K562 (cell line): ENCODE data around the gene EIF3M. TPM values are rescaled to one million over a fixed set of nuclear protein-coding genes. Genes with fewer than 3 reads are reported as not detected.

Experiments
- HCFC1 ChIP-seq: IDR thresholded peaks from 2 replicates; pipeline ENCODE4 v1.6.1; 2012; ENCODE audit warnings: low read depth, low read length, improper control_type of control experiment
- KLF16 ChIP-seq: IDR thresholded peaks from 2 replicates; pipeline ENCODE4 v1.6.1; 2016; ENCODE audit warnings: antibody characterized with exemption
- MAZ ChIP-seq, 2 experiments: fragments of 450-650 bp in 1 of 2; sonication (generic) in 1 of 2; formaldehyde crosslinking; IDR thresholded peaks in 1 of 2; conservative IDR thresholded peaks in 1 of 2; 2 replicates each; pipeline versions ENCODE4 v1.4.0 to v1.5.0; 2020; ENCODE audit warnings: mild to moderate bottlenecking in 1 of 2, missing genetic modification reagents in 1 of 2
- RFX5 ChIP-seq: IDR thresholded peaks from 2 replicates; pipeline ENCODE4 v1.6.1; 2011; ENCODE audit warnings: low read depth, mild to moderate bottlenecking, improper control_type of control experiment, low read length
- SRSF3 ChIP-seq: fragments of 200-400 bp; formaldehyde crosslinking; IDR thresholded peaks from 2 replicates; pipeline ENCODE4 v1.6.1; 2016; ENCODE audit warnings: mild to moderate bottlenecking, low read length, moderate library complexity; ENCODE audit not compliant: insufficient read depth
- STAT5B ChIP-seq: fragments of 250-450 bp; sonication (Bioruptor Pico); IDR thresholded peaks from 2 replicates; pipeline ENCODE4 v1.8.0; 2021; ENCODE audit warnings: mild to moderate bottlenecking, inconsistent platforms
- TBP ChIP-seq: optimal IDR thresholded peaks from 2 replicates; pipeline ENCODE3; 2011; ENCODE audit warnings: low read depth, low read length, improper control_type of control experiment
- TRIM28 ChIP-seq: fragments of 450-650 bp; IDR thresholded peaks from 2 replicates; pipeline ENCODE4 v1.6.1; 2017
- U2AF2 ChIP-seq: fragments of 200-400 bp; formaldehyde crosslinking; optimal IDR thresholded peaks from 2 replicates; pipeline ENCODE3; 2017; ENCODE audit warnings: low read depth, mild to moderate bottlenecking, low read length
- ZNF445 ChIP-seq: fragments of 250-450 bp; sonication (Bioruptor Pico); IDR thresholded peaks from 2 replicates; pipeline ENCODE4 v1.4.0; 2020; ENCODE audit warnings: low read depth, mild to moderate bottlenecking, moderate library complexity
- polyA plus RNA-seq, 8 experiments: library from polyadenylated mRNA; depleted of rRNA in 4 of 8; stranded (reverse) in 5 of 8; unstranded in 3 of 8; fragments of >200 nt; fragmentation: Nextera tagmentation in 2 of 8; fragmentation: Illumina TruSeq in 1 of 8; extraction: Ambion mirVana in 2 of 8; extraction: Trizol in 1 of 8; gene quantifications; 2 replicates each; pipeline versions ENCODE4 v1.2.1 to v1.2.3, GENCODE V29; 2011 to 2014; ENCODE audit warnings: inconsistent platforms in 1 of 8, missing spikeins in 1 of 8
- total RNA-seq, 7 experiments: library from RNA; depleted of rRNA in 6 of 7; stranded (reverse); fragments of >200 nt in 6 of 7; fragmentation: Illumina TruSeq in 2 of 7; extraction: Trizol in 2 of 7; gene quantifications; 2 replicates each; pipeline versions ENCODE4 v1.2.1 to v1.2.3, GENCODE V29; 2011 to 2021; ENCODE audit warnings: low replicate concordance in 1 of 7
- TF ChIP-seq, protein P1 (sequence below): fragments of 250-450 bp; sonication (Bioruptor Pico); IDR thresholded peaks from 2 replicates; pipeline ENCODE4 v1.9.0; 2021; ENCODE audit warnings: mild to moderate bottlenecking, inconsistent platforms
- TF ChIP-seq, protein P2 (sequence below): fragments of 450-650 bp; formaldehyde crosslinking; IDR thresholded peaks from 2 replicates; pipeline ENCODE4 v1.4.0; 2020; ENCODE audit warnings: mild to moderate bottlenecking
- TF ChIP-seq, protein P3 (sequence below): fragments of 200-600 bp; sonication (generic); IDR thresholded peaks from one replicate; pipeline ENCODE4 v1.6.1; 2012; ENCODE audit warnings: mild to moderate bottlenecking, low read depth, low read length, inconsistent platforms

Gene EIF3M
- total and polyA plus RNA-seq, 9 of the 15 experiments (the other 6 are each of a cell fraction or from before 2014, with no cell fraction given): 602 to 2,015 (median 1,058) TPM

DNA sequence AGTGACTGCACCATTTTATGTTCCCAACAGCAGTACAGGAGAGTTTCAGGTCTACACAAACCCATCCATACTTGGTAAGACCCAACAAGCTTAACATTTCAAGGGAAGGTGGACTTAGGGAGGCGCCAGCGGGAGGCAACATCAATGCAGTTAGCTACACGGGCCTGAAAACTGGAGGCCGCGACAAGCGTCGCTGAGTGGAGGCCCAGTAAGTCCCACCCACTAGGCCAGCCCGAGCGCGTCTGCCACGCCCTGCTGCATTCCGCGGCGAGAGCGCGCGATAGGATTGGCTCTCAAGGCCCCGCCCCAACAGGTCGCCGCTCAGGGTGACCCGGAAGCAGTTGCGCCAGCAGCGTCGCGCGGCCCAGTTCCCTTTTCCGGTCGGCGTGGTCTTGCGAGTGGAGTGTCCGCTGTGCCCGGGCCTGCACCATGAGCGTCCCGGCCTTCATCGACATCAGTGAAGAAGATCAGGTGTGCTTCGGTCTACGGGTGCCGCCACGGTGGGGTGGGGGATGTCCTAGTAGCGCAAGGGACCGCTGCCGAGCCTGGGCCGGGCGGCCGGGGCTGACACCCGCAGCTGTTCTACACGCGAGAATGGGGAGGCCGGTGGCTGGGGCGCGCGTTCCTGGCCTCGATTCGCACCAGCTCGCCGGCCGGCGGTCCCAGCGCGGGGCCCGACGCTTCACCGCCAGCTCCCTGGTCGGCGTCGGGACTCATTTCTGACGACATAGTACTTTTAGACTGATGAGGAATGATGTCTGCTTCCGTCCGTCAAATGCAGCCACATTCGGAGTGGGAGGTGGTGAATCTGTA, at the start of gene EIF3M (continued):
- TF ChIP-seq, protein P1, sequence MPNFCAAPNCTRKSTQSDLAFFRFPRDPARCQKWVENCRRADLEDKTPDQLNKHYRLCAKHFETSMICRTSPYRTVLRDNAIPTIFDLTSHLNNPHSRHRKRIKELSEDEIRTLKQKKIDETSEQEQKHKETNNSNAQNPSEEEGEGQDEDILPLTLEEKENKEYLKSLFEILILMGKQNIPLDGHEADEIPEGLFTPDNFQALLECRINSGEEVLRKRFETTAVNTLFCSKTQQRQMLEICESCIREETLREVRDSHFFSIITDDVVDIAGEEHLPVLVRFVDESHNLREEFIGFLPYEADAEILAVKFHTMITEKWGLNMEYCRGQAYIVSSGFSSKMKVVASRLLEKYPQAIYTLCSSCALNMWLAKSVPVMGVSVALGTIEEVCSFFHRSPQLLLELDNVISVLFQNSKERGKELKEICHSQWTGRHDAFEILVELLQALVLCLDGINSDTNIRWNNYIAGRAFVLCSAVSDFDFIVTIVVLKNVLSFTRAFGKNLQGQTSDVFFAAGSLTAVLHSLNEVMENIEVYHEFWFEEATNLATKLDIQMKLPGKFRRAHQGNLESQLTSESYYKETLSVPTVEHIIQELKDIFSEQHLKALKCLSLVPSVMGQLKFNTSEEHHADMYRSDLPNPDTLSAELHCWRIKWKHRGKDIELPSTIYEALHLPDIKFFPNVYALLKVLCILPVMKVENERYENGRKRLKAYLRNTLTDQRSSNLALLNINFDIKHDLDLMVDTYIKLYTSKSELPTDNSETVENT: 0 out of 2 replicates have a peak, but pooled peaks have one; percentile 32
- TF ChIP-seq KLF16 (no peak), RFX5 (no peak), TBP (peak; percentile 87), STAT5B (CRISPR knock-in tag) (no peak), SRSF3 (no peak), U2AF2 (no peak), TRIM28 (no peak), ZNF445 (CRISPR knock-in tag) (no peak), MAZ (CRISPR knock-in tag; conservative IDR thresholded peaks at IDR 0.05 in 1 of 2, IDR thresholded peaks at IDR 0.05 in 1 of 2) (peak; percentile 54 to 76), HCFC1 (peak; percentile 80)
- TF ChIP-seq, protein P2, sequence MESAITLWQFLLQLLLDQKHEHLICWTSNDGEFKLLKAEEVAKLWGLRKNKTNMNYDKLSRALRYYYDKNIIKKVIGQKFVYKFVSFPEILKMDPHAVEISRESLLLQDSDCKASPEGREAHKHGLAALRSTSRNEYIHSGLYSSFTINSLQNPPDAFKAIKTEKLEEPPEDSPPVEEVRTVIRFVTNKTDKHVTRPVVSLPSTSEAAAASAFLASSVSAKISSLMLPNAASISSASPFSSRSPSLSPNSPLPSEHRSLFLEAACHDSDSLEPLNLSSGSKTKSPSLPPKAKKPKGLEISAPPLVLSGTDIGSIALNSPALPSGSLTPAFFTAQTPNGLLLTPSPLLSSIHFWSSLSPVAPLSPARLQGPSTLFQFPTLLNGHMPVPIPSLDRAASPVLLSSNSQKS (CRISPR knock-in tag): no peak
- TF ChIP-seq, protein P3, sequence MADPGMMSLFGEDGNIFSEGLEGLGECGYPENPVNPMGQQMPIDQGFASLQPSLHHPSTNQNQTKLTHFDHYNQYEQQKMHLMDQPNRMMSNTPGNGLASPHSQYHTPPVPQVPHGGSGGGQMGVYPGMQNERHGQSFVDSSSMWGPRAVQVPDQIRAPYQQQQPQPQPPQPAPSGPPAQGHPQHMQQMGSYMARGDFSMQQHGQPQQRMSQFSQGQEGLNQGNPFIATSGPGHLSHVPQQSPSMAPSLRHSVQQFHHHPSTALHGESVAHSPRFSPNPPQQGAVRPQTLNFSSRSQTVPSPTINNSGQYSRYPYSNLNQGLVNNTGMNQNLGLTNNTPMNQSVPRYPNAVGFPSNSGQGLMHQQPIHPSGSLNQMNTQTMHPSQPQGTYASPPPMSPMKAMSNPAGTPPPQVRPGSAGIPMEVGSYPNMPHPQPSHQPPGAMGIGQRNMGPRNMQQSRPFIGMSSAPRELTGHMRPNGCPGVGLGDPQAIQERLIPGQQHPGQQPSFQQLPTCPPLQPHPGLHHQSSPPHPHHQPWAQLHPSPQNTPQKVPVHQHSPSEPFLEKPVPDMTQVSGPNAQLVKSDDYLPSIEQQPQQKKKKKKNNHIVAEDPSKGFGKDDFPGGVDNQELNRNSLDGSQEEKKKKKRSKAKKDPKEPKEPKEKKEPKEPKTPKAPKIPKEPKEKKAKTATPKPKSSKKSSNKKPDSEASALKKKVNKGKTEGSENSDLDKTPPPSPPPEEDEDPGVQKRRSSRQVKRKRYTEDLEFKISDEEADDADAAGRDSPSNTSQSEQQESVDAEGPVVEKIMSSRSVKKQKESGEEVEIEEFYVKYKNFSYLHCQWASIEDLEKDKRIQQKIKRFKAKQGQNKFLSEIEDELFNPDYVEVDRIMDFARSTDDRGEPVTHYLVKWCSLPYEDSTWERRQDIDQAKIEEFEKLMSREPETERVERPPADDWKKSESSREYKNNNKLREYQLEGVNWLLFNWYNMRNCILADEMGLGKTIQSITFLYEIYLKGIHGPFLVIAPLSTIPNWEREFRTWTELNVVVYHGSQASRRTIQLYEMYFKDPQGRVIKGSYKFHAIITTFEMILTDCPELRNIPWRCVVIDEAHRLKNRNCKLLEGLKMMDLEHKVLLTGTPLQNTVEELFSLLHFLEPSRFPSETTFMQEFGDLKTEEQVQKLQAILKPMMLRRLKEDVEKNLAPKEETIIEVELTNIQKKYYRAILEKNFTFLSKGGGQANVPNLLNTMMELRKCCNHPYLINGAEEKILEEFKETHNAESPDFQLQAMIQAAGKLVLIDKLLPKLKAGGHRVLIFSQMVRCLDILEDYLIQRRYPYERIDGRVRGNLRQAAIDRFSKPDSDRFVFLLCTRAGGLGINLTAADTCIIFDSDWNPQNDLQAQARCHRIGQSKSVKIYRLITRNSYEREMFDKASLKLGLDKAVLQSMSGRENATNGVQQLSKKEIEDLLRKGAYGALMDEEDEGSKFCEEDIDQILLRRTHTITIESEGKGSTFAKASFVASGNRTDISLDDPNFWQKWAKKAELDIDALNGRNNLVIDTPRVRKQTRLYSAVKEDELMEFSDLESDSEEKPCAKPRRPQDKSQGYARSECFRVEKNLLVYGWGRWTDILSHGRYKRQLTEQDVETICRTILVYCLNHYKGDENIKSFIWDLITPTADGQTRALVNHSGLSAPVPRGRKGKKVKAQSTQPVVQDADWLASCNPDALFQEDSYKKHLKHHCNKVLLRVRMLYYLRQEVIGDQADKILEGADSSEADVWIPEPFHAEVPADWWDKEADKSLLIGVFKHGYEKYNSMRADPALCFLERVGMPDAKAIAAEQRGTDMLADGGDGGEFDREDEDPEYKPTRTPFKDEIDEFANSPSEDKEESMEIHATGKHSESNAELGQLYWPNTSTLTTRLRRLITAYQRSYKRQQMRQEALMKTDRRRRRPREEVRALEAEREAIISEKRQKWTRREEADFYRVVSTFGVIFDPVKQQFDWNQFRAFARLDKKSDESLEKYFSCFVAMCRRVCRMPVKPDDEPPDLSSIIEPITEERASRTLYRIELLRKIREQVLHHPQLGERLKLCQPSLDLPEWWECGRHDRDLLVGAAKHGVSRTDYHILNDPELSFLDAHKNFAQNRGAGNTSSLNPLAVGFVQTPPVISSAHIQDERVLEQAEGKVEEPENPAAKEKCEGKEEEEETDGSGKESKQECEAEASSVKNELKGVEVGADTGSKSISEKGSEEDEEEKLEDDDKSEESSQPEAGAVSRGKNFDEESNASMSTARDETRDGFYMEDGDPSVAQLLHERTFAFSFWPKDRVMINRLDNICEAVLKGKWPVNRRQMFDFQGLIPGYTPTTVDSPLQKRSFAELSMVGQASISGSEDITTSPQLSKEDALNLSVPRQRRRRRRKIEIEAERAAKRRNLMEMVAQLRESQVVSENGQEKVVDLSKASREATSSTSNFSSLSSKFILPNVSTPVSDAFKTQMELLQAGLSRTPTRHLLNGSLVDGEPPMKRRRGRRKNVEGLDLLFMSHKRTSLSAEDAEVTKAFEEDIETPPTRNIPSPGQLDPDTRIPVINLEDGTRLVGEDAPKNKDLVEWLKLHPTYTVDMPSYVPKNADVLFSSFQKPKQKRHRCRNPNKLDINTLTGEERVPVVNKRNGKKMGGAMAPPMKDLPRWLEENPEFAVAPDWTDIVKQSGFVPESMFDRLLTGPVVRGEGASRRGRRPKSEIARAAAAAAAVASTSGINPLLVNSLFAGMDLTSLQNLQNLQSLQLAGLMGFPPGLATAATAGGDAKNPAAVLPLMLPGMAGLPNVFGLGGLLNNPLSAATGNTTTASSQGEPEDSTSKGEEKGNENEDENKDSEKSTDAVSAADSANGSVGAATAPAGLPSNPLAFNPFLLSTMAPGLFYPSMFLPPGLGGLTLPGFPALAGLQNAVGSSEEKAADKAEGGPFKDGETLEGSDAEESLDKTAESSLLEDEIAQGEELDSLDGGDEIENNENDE: no peak
